GM23338 (cell line): ENCODE measurements around the gene TRIM32. TPM values are rescaled to one million over a fixed set of nuclear protein-coding genes. Genes with fewer than 3 reads are reported as not detected.

Experiments used
- ATAC-seq: fragments of 200-7000 bp; cut with Tn5 transposase; 3 replicates; pipeline ENCODE4 v1.9.1; 2020
- DNase-seq: peaks from one replicate; pipeline ENCODE4 v3.0.0-alpha.2; 2015; ENCODE audit warnings: low spot score
- H2AFZ ChIP-seq: fragments of 200-600 bp; sonication (generic); 2 replicates; pipeline ENCODE4 v1.8.0; 2016; ENCODE audit warnings: antibody characterized with exemption, mild to moderate bottlenecking, moderate library complexity
- H3F3A ChIP-seq: fragments of 200-600 bp; sonication (generic); replicated peaks from 2 replicates; pipeline ENCODE4 v1.8.0; 2017; ENCODE audit warnings: antibody characterized with exemption, mixed run types, low read depth
- H3K27ac ChIP-seq: fragments of 200-600 bp; sonication (generic); 2 replicates; pipeline ENCODE4 v1.6.1; 2016; ENCODE audit warnings: low read depth
- H3K27me3 ChIP-seq: fragments of 200-600 bp; sonication (generic); 2 replicates; pipeline ENCODE4 v1.8.0; 2016; ENCODE audit warnings: mild to moderate bottlenecking, mixed run types, moderate library complexity; ENCODE audit not compliant: insufficient read depth
- H3K36me3 ChIP-seq: fragments of 200-600 bp; sonication (generic); 2 replicates; pipeline ENCODE4 v1.8.0; 2016; ENCODE audit warnings: mild to moderate bottlenecking; ENCODE audit not compliant: insufficient read depth
- H3K4me1 ChIP-seq: fragments of 200-600 bp; sonication (generic); 2 replicates; pipeline ENCODE4 v1.8.0; 2016; ENCODE audit warnings: mild to moderate bottlenecking, moderate library complexity; ENCODE audit not compliant: insufficient read depth
- H3K4me2 ChIP-seq: fragments of 200-600 bp; sonication (generic); 2 replicates; pipeline ENCODE4 v1.7.1; 2017; ENCODE audit warnings: mixed run types
- H3K4me3 ChIP-seq: fragments of 200-600 bp; sonication (generic); 2 replicates; pipeline ENCODE4 v1.6.1; 2016; ENCODE audit warnings: mixed run types
- H3K79me2 ChIP-seq: fragments of 200-600 bp; sonication (generic); replicated peaks from 2 replicates; pipeline ENCODE4 v1.8.0; 2017; ENCODE audit warnings: mild to moderate bottlenecking; ENCODE audit not compliant: insufficient read depth
- H3K9me2 ChIP-seq: fragments of 200-600 bp; sonication (generic); 2 replicates; pipeline ENCODE4 v1.8.0; 2017; ENCODE audit not compliant: insufficient read depth
- H4K20me1 ChIP-seq: fragments of 200-600 bp; sonication (generic); replicated peaks from 2 replicates; pipeline ENCODE4 v1.8.0; 2017; ENCODE audit warnings: mild to moderate bottlenecking; ENCODE audit not compliant: insufficient read depth
- H3K27ac Mint-ChIP-seq: 2 replicates; pipeline ENCODE4 v1.8.0; 2020; ENCODE audit warnings: inconsistent platforms, mild to moderate bottlenecking, moderate library complexity, mixed read lengths
- H3K27me3 Mint-ChIP-seq: 3 replicates; pipeline ENCODE4 v1.8.0; 2022; ENCODE audit warnings: low read depth, mild to moderate bottlenecking, moderate library complexity, mixed read lengths, inconsistent platforms; ENCODE audit not compliant: insufficient read depth, poor library complexity
- H3K36me3 Mint-ChIP-seq: 3 replicates; pipeline ENCODE4 v1.8.0; 2021; ENCODE audit warnings: low read depth, mild to moderate bottlenecking, inconsistent platforms, moderate library complexity, mixed read lengths
- H3K4me1 Mint-ChIP-seq: 3 replicates; pipeline ENCODE4 v1.8.0; 2020; ENCODE audit warnings: mild to moderate bottlenecking, inconsistent platforms, mixed read lengths
- H3K4me3 Mint-ChIP-seq: 3 replicates; pipeline ENCODE4 v1.8.0; 2021; ENCODE audit warnings: moderate library complexity, mild to moderate bottlenecking, inconsistent platforms, mixed read lengths
- H3K9me3 Mint-ChIP-seq: 3 replicates; pipeline ENCODE4 v1.8.0; 2020; ENCODE audit warnings: moderate library complexity, mild to moderate bottlenecking, inconsistent platforms, mixed read lengths
- CREB1 ChIP-seq: fragments of 250-450 bp; sonication (Bioruptor Pico); IDR thresholded peaks from 2 replicates; pipeline ENCODE4 v1.5.0; 2020; ENCODE audit warnings: low read depth, mild to moderate bottlenecking, moderate library complexity
- EZH2 ChIP-seq: fragments of 200-600 bp; sonication (generic); IDR thresholded peaks from one replicate; pipeline ENCODE4 v1.8.0; 2017; ENCODE audit warnings: antibody characterized with exemption, mild to moderate bottlenecking, low read depth; ENCODE audit not compliant: unreplicated experiment
- EZH2phosphoT487 ChIP-seq: fragments of 200-600 bp; sonication (generic); IDR thresholded peaks from one replicate; pipeline ENCODE4 v1.8.1; 2018; ENCODE audit warnings: antibody characterized with exemption; ENCODE audit not compliant: unreplicated experiment
- JUNB ChIP-seq: IDR thresholded peaks from one replicate; pipeline ENCODE4 v1.6.1; 2016; ENCODE audit warnings: antibody characterized with exemption; ENCODE audit not compliant: unreplicated experiment
- NANOG ChIP-seq: IDR thresholded peaks from 2 replicates; pipeline ENCODE4 v1.6.1; 2016; ENCODE audit warnings: antibody characterized with exemption, borderline replicate concordance
- POLR2AphosphoS5 ChIP-seq: IDR thresholded peaks from 2 replicates; pipeline ENCODE4 v1.6.1; 2016; ENCODE audit warnings: antibody characterized with exemption, low read depth
- STAT1 ChIP-seq: IDR thresholded peaks from one replicate; pipeline ENCODE4 v1.6.1; 2016; ENCODE audit warnings: antibody characterized with exemption; ENCODE audit not compliant: unreplicated experiment
- ZNF114 ChIP-seq: fragments of 250-450 bp; sonication (Bioruptor Pico); IDR thresholded peaks from 2 replicates; pipeline ENCODE4 v1.5.0; 2020; ENCODE audit warnings: mild to moderate bottlenecking, moderate library complexity
- ZNF331 ChIP-seq: fragments of 250-450 bp; sonication (Bioruptor Pico); IDR thresholded peaks from 2 replicates; pipeline ENCODE4 v1.5.0; 2020; ENCODE audit warnings: low read depth, mild to moderate bottlenecking, moderate library complexity
- long read RNA-seq: library from polyadenylated mRNA; unstranded; transcript quantifications from one replicate; pipeline ENCODE4 v2.0.0, GENCODE V29; 2020; ENCODE audit not compliant: unreplicated experiment
- polyA plus RNA-seq: library from polyadenylated mRNA; unstranded; fragments of >200 nt; fragmentation: Nextera tagmentation; extraction: Ambion mirVana; gene quantifications from 2 replicates; pipeline ENCODE4 v1.2.1, GENCODE V29; 2016
- total RNA-seq: library from RNA; depleted of rRNA; stranded (reverse); fragments of >200 nt; shearing (Covaris generic); gene quantifications from 2 replicates; pipeline ENCODE4 v1.2.3, GENCODE V29; 2014; rRNA removed
- TF ChIP-seq, protein P1 (sequence below), 2 experiments: fragments of 200-600 bp in 1 of 2; sonication (generic) in 1 of 2; conservative IDR thresholded peaks; 2 replicates each; pipeline versions ENCODE4 v1.5.1 to v1.6.1; 2016 to 2017; ENCODE audit warnings: antibody characterized with exemption in 2 of 2, low read depth in 2 of 2, mild to moderate bottlenecking in 2 of 2, moderate library complexity in 1 of 2
- TF ChIP-seq, protein P2 (sequence below): IDR thresholded peaks from 2 replicates; pipeline ENCODE4 v1.6.1; 2016; ENCODE audit warnings: antibody characterized with exemption
- TF ChIP-seq, protein P3 (sequence below): IDR thresholded peaks from one replicate; pipeline ENCODE4 v1.6.1; 2018; ENCODE audit warnings: antibody characterized with exemption; ENCODE audit not compliant: unreplicated experiment

Gene TRIM32, protein sequence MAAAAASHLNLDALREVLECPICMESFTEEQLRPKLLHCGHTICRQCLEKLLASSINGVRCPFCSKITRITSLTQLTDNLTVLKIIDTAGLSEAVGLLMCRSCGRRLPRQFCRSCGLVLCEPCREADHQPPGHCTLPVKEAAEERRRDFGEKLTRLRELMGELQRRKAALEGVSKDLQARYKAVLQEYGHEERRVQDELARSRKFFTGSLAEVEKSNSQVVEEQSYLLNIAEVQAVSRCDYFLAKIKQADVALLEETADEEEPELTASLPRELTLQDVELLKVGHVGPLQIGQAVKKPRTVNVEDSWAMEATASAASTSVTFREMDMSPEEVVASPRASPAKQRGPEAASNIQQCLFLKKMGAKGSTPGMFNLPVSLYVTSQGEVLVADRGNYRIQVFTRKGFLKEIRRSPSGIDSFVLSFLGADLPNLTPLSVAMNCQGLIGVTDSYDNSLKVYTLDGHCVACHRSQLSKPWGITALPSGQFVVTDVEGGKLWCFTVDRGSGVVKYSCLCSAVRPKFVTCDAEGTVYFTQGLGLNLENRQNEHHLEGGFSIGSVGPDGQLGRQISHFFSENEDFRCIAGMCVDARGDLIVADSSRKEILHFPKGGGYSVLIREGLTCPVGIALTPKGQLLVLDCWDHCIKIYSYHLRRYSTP
- total RNA-seq = 15.7 and 16.3 TPM in 2 replicates
- 6.6 and 6.7 TPM in 2 replicates for polyA plus RNA-seq
- long read RNA-seq, partial matches to known transcripts = 0 of 9 reads
- long read RNA-seq, other reads (novel, unspliced or antisense) = 2 of 9 reads

DNA sequence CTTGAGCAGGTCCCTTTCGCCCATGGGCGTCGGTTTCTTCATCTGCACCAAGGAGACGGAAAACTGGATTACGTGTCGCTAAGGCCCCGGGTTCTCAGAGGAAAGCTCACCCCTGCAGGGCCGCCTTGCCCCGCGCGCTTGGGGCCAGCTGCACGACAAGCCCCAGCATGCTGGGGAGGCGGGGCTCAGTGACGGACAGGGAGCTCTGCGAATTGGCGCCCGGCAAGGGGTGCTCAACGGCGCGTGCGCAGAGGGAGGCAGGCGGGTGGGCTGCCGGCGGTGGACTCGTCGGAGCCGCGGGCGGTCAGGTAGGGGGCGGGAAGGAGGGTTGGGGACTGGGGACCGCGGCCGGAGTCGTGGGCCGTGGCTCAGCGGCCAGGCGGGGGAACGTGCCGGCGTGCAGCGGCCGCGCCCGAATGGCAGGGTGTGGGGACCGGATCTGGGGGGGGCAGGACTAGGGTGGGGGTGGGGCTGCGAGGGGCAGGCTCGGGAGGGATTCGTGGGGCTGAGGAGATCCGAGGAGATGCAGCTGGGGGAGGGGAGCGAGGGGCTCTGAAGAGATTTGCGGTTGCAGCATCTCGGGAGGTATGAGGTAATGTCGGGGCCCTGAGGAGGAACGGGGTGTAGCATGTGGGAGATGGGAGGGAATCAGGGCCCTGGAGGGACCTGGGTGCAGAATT is at the start of gene TRIM32:
Gene TRIM32, plus strand, starts transcription at position 232 of the 680 bp plus-strand sequence. CDS start 10,438 bp downstream, outside the sequence.
- Histone ChIP-seq H3K36me3 (0 out of 2 replicates have a peak, but pooled peaks cover 8% of the 10 kb centered on the region), H4K20me1 (peaks cover 17% of the 10 kb centered on the region; the same call in 1 of the 2 replicates), H3K4me2 (peak within 1 kb of the TSS; percentile 96), H3F3A (no peaks in the 10 kb centered on the region), H3K27me3 (no peaks in the 10 kb centered on the region), H2AFZ (peak within 1 kb of the TSS; percentile 94), H3K79me2 (peaks cover 45% of the 10 kb centered on the region), H3K27ac (no peak within 1 kb of the TSS), H3K4me1 (peaks cover 28% of the 10 kb centered on the region), H3K9me2 (no peaks in the 10 kb centered on the region), H3K4me3 (peak within 1 kb of the TSS; percentile 77)
- Mint-ChIP-seq H3K27ac (peak within 1 kb of the TSS; percentile 55), H3K9me3 (peaks cover 21% of the 10 kb centered on the region), H3K4me1 (peaks cover 27% of the 10 kb centered on the region), H3K4me3 (peak within 1 kb of the TSS; percentile 81), H3K36me3 (peaks cover 26% of the 10 kb centered on the region; the same call in 2 of the 3 replicates), H3K27me3 (peaks cover 12% of the 10 kb centered on the region)
- TF ChIP-seq ZNF114 (CRISPR knock-in tag) (no peak), POLR2AphosphoS5 (peak; percentile 94), CREB1 (CRISPR knock-in tag) (0 out of 2 replicates have a peak, but pooled peaks have one; percentile 24), EZH2 (no peak), STAT1 (no peak)
- DNase-seq = peak; percentile 95
- ATAC-seq = peak; percentile 93

DNA sequence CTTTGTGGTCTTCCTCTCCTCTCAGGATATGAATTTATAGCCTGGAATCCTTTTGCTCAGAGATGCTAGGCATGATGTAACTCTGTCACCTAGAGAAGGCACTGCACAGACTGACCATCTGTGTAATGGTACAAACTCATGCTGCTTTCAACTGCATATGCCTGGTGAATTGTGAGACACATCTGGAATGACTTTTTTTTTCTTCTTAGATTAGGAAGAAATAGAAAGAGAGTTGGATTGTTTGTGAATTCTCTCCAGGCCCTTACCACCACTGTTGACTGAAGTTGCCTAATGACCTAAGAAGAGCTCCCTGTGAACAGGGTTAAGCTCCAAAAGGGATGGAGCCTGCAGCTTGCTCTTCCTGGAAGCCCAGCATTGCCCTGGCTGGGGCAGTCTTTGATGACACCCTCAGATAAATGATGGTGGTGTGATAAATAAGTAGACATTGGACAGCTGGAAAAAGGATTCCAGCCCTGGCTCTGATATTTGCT is 47.8 kb upstream of the TRIM32 start:
- Histone ChIP-seq H3K27me3 (no peaks in the 10 kb centered on the region), H3K79me2 (no peaks in the 10 kb centered on the region), H3K4me3 (no peak overlapping the region), H2AFZ (no peak overlapping the region), H3K27ac (no peak overlapping the region), H3K4me1 (no peaks in the 10 kb centered on the region), H3K36me3 (no peaks in the 10 kb centered on the region), H3K9me2 (no peaks in the 10 kb centered on the region), H4K20me1 (no peaks in the 10 kb centered on the region), H3K4me2 (no peak overlapping the region), H3F3A (no peaks in the 10 kb centered on the region)
- H3K9me3 Mint-ChIP-seq = no peaks in the 10 kb centered on the region
- no peak overlapping the region for H3K27ac Mint-ChIP-seq
- no peak for ATAC-seq
- H3K36me3 Mint-ChIP-seq = no peaks in the 10 kb centered on the region
- no peak for DNase-seq
- no peaks in the 10 kb centered on the region for H3K4me1 Mint-ChIP-seq
- no peak overlapping the region for H3K4me3 Mint-ChIP-seq
- no peaks in the 10 kb centered on the region for H3K27me3 Mint-ChIP-seq
- TF ChIP-seq ZNF114 (CRISPR knock-in tag) = no peak
- TF ChIP-seq NANOG = no peak
- TF ChIP-seq EZH2 = no peak
- no peak for TF ChIP-seq JUNB
- TF ChIP-seq POLR2AphosphoS5 = no peak
- TF ChIP-seq, protein P1, sequence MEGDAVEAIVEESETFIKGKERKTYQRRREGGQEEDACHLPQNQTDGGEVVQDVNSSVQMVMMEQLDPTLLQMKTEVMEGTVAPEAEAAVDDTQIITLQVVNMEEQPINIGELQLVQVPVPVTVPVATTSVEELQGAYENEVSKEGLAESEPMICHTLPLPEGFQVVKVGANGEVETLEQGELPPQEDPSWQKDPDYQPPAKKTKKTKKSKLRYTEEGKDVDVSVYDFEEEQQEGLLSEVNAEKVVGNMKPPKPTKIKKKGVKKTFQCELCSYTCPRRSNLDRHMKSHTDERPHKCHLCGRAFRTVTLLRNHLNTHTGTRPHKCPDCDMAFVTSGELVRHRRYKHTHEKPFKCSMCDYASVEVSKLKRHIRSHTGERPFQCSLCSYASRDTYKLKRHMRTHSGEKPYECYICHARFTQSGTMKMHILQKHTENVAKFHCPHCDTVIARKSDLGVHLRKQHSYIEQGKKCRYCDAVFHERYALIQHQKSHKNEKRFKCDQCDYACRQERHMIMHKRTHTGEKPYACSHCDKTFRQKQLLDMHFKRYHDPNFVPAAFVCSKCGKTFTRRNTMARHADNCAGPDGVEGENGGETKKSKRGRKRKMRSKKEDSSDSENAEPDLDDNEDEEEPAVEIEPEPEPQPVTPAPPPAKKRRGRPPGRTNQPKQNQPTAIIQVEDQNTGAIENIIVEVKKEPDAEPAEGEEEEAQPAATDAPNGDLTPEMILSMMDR (conservative IDR thresholded peaks at IDR 0.05; ENCODE audit: low read depth in 2 of 2) = no peak
- TF ChIP-seq, protein P2, sequence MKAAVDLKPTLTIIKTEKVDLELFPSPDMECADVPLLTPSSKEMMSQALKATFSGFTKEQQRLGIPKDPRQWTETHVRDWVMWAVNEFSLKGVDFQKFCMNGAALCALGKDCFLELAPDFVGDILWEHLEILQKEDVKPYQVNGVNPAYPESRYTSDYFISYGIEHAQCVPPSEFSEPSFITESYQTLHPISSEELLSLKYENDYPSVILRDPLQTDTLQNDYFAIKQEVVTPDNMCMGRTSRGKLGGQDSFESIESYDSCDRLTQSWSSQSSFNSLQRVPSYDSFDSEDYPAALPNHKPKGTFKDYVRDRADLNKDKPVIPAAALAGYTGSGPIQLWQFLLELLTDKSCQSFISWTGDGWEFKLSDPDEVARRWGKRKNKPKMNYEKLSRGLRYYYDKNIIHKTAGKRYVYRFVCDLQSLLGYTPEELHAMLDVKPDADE = no peak
- no peak for TF ChIP-seq ZNF331 (CRISPR knock-in tag)
- TF ChIP-seq, protein P3, sequence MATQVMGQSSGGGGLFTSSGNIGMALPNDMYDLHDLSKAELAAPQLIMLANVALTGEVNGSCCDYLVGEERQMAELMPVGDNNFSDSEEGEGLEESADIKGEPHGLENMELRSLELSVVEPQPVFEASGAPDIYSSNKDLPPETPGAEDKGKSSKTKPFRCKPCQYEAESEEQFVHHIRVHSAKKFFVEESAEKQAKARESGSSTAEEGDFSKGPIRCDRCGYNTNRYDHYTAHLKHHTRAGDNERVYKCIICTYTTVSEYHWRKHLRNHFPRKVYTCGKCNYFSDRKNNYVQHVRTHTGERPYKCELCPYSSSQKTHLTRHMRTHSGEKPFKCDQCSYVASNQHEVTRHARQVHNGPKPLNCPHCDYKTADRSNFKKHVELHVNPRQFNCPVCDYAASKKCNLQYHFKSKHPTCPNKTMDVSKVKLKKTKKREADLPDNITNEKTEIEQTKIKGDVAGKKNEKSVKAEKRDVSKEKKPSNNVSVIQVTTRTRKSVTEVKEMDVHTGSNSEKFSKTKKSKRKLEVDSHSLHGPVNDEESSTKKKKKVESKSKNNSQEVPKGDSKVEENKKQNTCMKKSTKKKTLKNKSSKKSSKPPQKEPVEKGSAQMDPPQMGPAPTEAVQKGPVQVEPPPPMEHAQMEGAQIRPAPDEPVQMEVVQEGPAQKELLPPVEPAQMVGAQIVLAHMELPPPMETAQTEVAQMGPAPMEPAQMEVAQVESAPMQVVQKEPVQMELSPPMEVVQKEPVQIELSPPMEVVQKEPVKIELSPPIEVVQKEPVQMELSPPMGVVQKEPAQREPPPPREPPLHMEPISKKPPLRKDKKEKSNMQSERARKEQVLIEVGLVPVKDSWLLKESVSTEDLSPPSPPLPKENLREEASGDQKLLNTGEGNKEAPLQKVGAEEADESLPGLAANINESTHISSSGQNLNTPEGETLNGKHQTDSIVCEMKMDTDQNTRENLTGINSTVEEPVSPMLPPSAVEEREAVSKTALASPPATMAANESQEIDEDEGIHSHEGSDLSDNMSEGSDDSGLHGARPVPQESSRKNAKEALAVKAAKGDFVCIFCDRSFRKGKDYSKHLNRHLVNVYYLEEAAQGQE = no peak
- no peak for TF ChIP-seq STAT1
- TF ChIP-seq EZH2phosphoT487 = no peak
- no peak for TF ChIP-seq CREB1 (CRISPR knock-in tag)
